ENCODE results near the gene TGFBR2.

DNA sequence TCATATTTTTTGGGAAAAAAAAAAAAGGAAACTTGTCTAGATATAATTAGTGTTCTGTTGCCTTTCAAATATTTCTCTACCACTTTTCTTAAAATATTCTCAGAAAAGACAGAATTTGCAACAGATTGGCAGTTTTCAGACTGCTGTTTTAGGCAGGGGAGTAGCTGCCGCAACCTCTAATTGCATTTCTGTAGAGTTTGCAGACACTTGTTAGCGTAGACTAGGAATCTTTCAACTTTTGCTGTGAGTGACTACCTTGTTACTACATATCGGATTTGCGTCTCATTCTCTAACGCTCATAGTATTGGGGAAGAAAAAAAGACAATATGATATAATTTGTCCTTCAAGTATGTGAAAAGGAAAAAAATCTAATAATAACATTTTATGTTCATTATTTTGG, 10.7 kb downstream of the TGFBR2 start:
- TF ChIP-seq, protein P1, sequence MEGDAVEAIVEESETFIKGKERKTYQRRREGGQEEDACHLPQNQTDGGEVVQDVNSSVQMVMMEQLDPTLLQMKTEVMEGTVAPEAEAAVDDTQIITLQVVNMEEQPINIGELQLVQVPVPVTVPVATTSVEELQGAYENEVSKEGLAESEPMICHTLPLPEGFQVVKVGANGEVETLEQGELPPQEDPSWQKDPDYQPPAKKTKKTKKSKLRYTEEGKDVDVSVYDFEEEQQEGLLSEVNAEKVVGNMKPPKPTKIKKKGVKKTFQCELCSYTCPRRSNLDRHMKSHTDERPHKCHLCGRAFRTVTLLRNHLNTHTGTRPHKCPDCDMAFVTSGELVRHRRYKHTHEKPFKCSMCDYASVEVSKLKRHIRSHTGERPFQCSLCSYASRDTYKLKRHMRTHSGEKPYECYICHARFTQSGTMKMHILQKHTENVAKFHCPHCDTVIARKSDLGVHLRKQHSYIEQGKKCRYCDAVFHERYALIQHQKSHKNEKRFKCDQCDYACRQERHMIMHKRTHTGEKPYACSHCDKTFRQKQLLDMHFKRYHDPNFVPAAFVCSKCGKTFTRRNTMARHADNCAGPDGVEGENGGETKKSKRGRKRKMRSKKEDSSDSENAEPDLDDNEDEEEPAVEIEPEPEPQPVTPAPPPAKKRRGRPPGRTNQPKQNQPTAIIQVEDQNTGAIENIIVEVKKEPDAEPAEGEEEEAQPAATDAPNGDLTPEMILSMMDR (IDR thresholded peaks at IDR 0.05; ENCODE audit: low read depth, low read length) = no peak
- TF ChIP-seq EZH2phosphoT487 (IDR thresholded peaks at IDR 0.05; ENCODE audit: low read depth) = no peak
